Stimulated activated CD4-positive, alpha-beta T cell treated with anti-CD3 and anti-CD28 coated beads, Interleukin-15, amount 100 ng/mL, for 1 hour (primary cell): ENCODE measurements around the gene LEF1.

Experiments
- DNase-seq, 2 donors: peaks; one replicate each; pipeline ENCODE4 v3.0.0-alpha.2; 2020; ENCODE audit warnings: low read depth in 1 of 2, low spot score in 1 of 2

Gene LEF1

GRCh38 chr4:108168671-108169523, at the start of gene LEF1:
TSS of gene LEF1 (minus strand) at chr4:108168932. CDS start at chr4:108167767, 1,165 bp downstream.
- peak; percentile 41 to 64 for DNase-seq

GRCh38 chr4:108216510-108216909, 47.8 kb upstream of the LEF1 start:
- no peak for DNase-seq

- DNase-seq, result no peak
These were observed 46.3 kb upstream of the LEF1 start for GRCh38 chr4:108215055-108215454.

GRCh38 chr4:108213723-108214122, 45.0 kb upstream of the LEF1 start:
- no peak for DNase-seq

- DNase-seq, result no peak
These were observed 44.6 kb upstream of the LEF1 start for GRCh38 chr4:108213308-108213707.

- no peak for DNase-seq
These were observed 42.5 kb upstream of the LEF1 start for GRCh38 chr4:108210989-108211835.

- DNase-seq, result no peak
These were observed 40.8 kb upstream of the LEF1 start for GRCh38 chr4:108209489-108209888.

GRCh38 chr4:108205859-108206258, 37.1 kb upstream of the LEF1 start:
- DNase-seq, result no peak

GRCh38 chr4:108204518-108204917, 35.8 kb upstream of the LEF1 start:
- DNase-seq, result no peak

GRCh38 chr4:108203377-108203776, 34.6 kb upstream of the LEF1 start:
- no peak for DNase-seq

GRCh38 chr4:108201774-108202173, 33.0 kb upstream of the LEF1 start:
- no peak for DNase-seq

- no peak for DNase-seq
These were observed 31.1 kb upstream of the LEF1 start for GRCh38 chr4:108199881-108200280.

GRCh38 chr4:108193886-108194672, 25.3 kb upstream of the LEF1 start:
- DNase-seq, result no peak

- DNase-seq, result no peak
These were observed 24.2 kb upstream of the LEF1 start for GRCh38 chr4:108192935-108193334.

- no peak for DNase-seq
These were observed 23.3 kb upstream of the LEF1 start for GRCh38 chr4:108192056-108192455.

- no peak for DNase-seq
These were observed 22.7 kb upstream of the LEF1 start for GRCh38 chr4:108191269-108191914.

GRCh38 chr4:108188770-108189169, 20.0 kb upstream of the LEF1 start:
- DNase-seq, result no peak

- DNase-seq, result no peak
These were observed 16.5 kb upstream of the LEF1 start for GRCh38 chr4:108185252-108185651.

- DNase-seq, result no peak
These were observed 15.8 kb upstream of the LEF1 start for GRCh38 chr4:108184453-108185049.

GRCh38 chr4:108181704-108182103, 13.0 kb upstream of the LEF1 start:
- no peak for DNase-seq
